PC-9 (cell line): ENCODE measurements around the gene MSL2.
"Not testable (repeated sequence)": the region's sequence is repeated elsewhere in the genome, so short reads cannot be mapped to it uniquely, and the experiment has no call there.

Experiments used
- EZH2 ChIP-seq: fragments of 200-600 bp; sonication (generic); IDR thresholded peaks from 2 replicates; pipeline ENCODE4 v1.8.0; 2017; ENCODE audit warnings: antibody characterized with exemption, low read depth
- TF ChIP-seq, protein P1 (sequence below): fragments of 200-600 bp; sonication (generic); conservative IDR thresholded peaks from 2 replicates; pipeline ENCODE4 v1.6.1; 2017; ENCODE audit warnings: mixed run types, antibody characterized with exemption, mild to moderate bottlenecking, moderate library complexity

DNA sequence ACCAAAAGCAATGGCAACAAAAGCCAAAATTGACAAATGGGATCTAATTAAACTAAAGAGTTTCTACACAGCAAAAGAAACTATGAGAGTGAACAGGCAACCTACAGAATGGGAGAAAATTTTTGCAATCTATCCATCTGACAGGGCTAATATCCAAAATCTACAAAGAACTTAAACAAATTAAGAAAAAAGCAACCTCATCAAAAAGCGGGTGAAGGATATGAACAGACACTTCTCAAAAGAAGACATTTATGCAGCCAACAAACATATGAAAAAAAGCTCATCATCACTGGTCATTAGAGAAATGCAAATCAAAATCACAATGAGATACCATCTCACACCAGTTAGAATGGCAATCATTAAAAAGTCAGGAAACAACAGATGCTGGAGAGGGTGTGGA lies 76.8 kb downstream of the MSL2 start:
- TF ChIP-seq, protein P1, sequence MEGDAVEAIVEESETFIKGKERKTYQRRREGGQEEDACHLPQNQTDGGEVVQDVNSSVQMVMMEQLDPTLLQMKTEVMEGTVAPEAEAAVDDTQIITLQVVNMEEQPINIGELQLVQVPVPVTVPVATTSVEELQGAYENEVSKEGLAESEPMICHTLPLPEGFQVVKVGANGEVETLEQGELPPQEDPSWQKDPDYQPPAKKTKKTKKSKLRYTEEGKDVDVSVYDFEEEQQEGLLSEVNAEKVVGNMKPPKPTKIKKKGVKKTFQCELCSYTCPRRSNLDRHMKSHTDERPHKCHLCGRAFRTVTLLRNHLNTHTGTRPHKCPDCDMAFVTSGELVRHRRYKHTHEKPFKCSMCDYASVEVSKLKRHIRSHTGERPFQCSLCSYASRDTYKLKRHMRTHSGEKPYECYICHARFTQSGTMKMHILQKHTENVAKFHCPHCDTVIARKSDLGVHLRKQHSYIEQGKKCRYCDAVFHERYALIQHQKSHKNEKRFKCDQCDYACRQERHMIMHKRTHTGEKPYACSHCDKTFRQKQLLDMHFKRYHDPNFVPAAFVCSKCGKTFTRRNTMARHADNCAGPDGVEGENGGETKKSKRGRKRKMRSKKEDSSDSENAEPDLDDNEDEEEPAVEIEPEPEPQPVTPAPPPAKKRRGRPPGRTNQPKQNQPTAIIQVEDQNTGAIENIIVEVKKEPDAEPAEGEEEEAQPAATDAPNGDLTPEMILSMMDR, result not testable (repeated sequence)
- not testable (repeated sequence) for TF ChIP-seq EZH2
